ENCODE data around the gene NT5C3A.
"Not testable (repeated sequence)": the region's sequence is repeated elsewhere in the genome, so short reads cannot be mapped to it uniquely, and the experiment has no call there.

The NT5C3A gene

DNA sequence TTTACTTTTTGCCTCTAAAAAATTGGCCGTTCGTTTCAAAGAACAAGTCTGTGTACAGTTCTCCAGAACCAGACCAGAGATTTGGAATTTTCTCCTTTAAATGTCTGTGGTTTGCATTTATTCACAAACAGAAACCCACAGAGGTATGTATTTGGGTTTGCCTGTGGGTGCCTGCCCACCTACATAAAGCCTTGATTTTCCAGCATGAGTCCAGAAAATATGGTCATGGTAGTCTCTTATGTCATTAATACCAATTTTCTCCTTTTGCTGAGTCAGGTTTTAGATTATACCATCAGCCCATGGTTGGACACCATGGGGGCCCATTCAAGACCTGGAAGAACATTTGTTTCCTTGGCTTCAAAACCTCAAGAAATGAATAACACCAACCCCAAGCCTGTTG is 82.7 kb downstream of the NT5C3A start:
- DNase-seq (ENCODE audit: low read depth): not testable (repeated sequence)

DNA sequence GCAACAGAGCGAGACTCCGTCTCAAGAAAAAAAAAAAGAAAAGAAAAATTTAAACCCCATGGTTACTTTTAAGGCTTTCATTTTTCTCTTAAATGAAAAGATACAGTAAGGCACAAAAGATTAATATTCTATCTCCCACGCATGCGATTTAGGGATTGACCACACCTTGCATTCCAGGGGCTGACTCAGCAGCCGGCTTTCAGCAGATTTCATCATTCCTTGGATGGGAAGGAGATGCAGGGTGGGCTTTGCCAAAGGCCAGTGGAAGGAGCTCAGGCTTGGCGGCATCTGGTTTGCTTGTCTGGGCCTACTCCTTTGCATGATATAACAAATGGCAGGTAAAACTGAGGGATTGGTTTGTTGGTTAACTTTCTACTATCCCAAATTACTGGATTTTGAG is 83.3 kb downstream of the NT5C3A start:
- DNase-seq (ENCODE audit: low read depth): not testable (repeated sequence)

GRCh38 chr7:32977159-32977558 is 85.4 kb downstream of the NT5C3A start:
- not testable (repeated sequence) for DNase-seq (ENCODE audit: low read depth)

DNA sequence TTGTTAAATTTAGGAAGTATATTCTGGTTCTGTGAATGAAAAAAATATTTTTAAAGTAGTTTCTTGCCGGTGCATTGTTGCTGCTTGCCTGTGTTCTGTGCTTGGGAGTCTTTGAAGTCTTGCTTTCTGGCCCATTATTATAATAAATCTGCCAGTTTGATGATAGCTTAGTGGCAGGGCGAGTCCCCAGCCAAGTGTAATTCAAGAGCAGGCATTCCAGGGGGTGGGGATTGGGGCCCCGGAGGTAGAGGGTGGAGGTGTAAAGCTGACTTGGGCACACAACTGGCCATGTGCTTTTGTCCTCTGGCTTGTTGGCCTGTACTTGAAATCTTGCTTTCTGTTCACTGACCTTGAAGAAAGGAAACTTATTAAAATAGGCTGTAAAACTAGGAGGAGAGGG is 90.6 kb downstream of the NT5C3A start:
- not testable (repeated sequence) for DNase-seq (ENCODE audit: low read depth)

DNA sequence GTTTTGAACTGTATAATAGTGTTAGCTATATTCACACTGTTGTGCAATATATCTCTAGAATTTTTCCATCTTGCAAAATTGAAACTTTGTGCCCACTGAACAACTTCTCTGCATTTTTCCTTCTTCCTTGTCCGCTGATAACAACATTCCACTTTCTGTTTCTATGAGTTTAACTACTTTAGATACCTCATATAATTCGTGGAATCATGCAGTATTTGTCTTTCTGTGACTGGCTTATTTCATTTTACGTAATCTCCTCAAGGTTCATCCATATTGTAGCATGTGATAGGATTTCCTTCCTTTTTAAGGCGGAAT is 95.4 kb downstream of the NT5C3A start:
- DNase-seq (ENCODE audit: low read depth): not testable (repeated sequence)

DNA sequence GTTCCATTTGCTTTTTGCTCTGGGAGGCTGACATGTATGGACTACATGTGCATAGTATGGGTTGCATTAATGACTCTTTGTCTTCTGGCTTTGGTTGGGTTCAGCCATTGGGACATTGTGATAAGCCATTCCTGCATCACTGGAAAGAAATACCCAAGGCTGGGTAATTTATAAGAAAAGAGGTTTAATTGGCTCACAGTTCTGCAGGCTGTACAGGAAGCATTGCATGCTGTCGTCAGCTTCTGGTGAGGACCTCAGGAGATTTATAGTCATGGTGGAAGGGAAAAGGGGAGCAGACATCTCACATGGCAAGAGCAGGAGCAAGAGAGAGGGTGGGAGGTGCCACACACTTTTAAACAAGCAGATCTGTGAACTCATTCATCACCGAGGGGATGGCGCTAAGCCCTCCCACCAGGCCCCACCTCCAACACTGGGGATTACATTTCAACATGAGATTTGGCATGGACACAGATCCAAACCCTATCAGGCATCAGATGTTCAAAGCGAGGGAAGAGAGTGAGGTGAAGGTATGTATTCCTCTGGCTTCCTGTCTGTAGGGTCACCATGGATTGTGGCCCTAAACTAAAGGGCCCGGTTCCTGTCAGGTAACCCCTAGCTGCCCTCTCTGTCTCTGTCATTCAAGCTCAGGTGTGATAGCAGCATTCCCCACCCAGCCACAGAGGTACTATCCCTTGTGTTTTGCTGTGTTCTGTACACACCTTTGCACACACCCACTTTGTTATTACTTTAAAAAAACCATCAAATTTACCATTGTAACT is 95.9 kb downstream of the NT5C3A start:
- not testable (repeated sequence) for DNase-seq (ENCODE audit: low read depth)

GRCh38 chr7:32964461-32965159 is 98.0 kb downstream of the NT5C3A start:
- DNase-seq (ENCODE audit: low read depth): not testable (repeated sequence)

Data from stimulated activated CD8-positive, alpha-beta memory T cell treated with anti-CD3 and anti-CD28 coated beads, Interleukin-15, amount 100 ng/mL, for 1 hour (primary cell).